AG09319 (cell line): ENCODE results near the gene RGS2.

Experiments
- DNase-seq: peaks from one replicate; pipeline ENCODE4 v3.0.0-alpha.2; 2010; ENCODE audit warnings: low read depth; ENCODE audit errors: extremely low read depth
- CTCF ChIP-seq: IDR thresholded peaks from 2 replicates; pipeline ENCODE4 v1.5.1; 2011; ENCODE audit warnings: low read depth, mild to moderate bottlenecking, inconsistent platforms, low read length, moderate library complexity

Gene RGS2

GRCh38 chr1:192830595-192831246 lies 21.9 kb downstream of the RGS2 start:
- DNase-seq, result no peak
- no peak for TF ChIP-seq CTCF

GRCh38 chr1:192831706-192832355 lies 23.0 kb downstream of the RGS2 start:
- DNase-seq, result no peak
- no peak for TF ChIP-seq CTCF

GRCh38 chr1:192832492-192832891 lies 23.7 kb downstream of the RGS2 start:
- TF ChIP-seq CTCF, result no peak
- no peak for DNase-seq

GRCh38 chr1:192835116-192835515 lies 26.3 kb downstream of the RGS2 start:
- no peak for DNase-seq
- TF ChIP-seq CTCF, result no peak

GRCh38 chr1:192839162-192840066 lies 30.6 kb downstream of the RGS2 start:
- no peak for DNase-seq
- TF ChIP-seq CTCF, result no peak

- DNase-seq, result no peak
- TF ChIP-seq CTCF, result no peak
These were observed 35.5 kb downstream of the RGS2 start for GRCh38 chr1:192844360-192844759.

- no peak for DNase-seq
- no peak for TF ChIP-seq CTCF
These were observed 38.1 kb downstream of the RGS2 start for GRCh38 chr1:192846950-192847349.
